HG03095 (cell line): ENCODE data around the gene TNFRSF18.

Source experiments
- ATAC-seq: cut with Tn5 transposase; IDR thresholded peaks from one replicate; pipeline ENCODE4 v1.9.1; 2021; ENCODE audit warnings: moderate library complexity; ENCODE audit not compliant: unreplicated experiment

The TNFRSF18 gene

GRCh38 chr1:1228596-1229321 lies 22.4 kb upstream of the TNFRSF18 start:
- no peak for ATAC-seq

GRCh38 chr1:1228187-1228586 lies 21.8 kb upstream of the TNFRSF18 start:
- no peak for ATAC-seq

GRCh38 chr1:1227386-1227785 lies 21.0 kb upstream of the TNFRSF18 start:
- ATAC-seq: no peak

- no peak for ATAC-seq
Measured at GRCh38 chr1:1226566-1227362, 20.4 kb upstream of the TNFRSF18 start.

- ATAC-seq: no peak
Measured at GRCh38 chr1:1225913-1226312, 19.5 kb upstream of the TNFRSF18 start.

GRCh38 chr1:1225238-1225845 lies 18.9 kb upstream of the TNFRSF18 start:
- ATAC-seq: no peak

- no peak for ATAC-seq
Measured at GRCh38 chr1:1223891-1224290, 17.5 kb upstream of the TNFRSF18 start.

GRCh38 chr1:1223321-1223720 lies 16.9 kb upstream of the TNFRSF18 start:
- no peak for ATAC-seq

- no peak for ATAC-seq
Measured at GRCh38 chr1:1222575-1223225, 16.3 kb upstream of the TNFRSF18 start.

- ATAC-seq: no peak
Measured at GRCh38 chr1:1221887-1222574, 15.6 kb upstream of the TNFRSF18 start.

GRCh38 chr1:1220197-1220596 lies 13.8 kb upstream of the TNFRSF18 start:
- no peak for ATAC-seq

GRCh38 chr1:1219341-1219740 lies 12.9 kb upstream of the TNFRSF18 start:
- no peak for ATAC-seq

GRCh38 chr1:1218524-1219200 lies 12.3 kb upstream of the TNFRSF18 start:
- no peak for ATAC-seq

GRCh38 chr1:1217621-1218523 lies 11.5 kb upstream of the TNFRSF18 start:
- no peak for ATAC-seq

- no peak for ATAC-seq
Measured at GRCh38 chr1:1216770-1217620, 10.6 kb upstream of the TNFRSF18 start.

- no peak for ATAC-seq
Measured at GRCh38 chr1:1215881-1216605, 9.7 kb upstream of the TNFRSF18 start.

- no peak for ATAC-seq
Measured at GRCh38 chr1:1215080-1215676, 8.8 kb upstream of the TNFRSF18 start.
